NCI-H1417 treated with DMSO at 0.1 percent for 48 hours (cell line): ENCODE data around the gene B4GALNT4.
"Not testable (repeated sequence)": the region's sequence is repeated elsewhere in the genome, so short reads cannot be mapped to it uniquely, and the experiment has no call there.

Experiments used
- DNase-seq: peaks from one replicate; lab custom pipeline; 2025; lab: John Stamatoyannopoulos, UW

The B4GALNT4 gene

DNA sequence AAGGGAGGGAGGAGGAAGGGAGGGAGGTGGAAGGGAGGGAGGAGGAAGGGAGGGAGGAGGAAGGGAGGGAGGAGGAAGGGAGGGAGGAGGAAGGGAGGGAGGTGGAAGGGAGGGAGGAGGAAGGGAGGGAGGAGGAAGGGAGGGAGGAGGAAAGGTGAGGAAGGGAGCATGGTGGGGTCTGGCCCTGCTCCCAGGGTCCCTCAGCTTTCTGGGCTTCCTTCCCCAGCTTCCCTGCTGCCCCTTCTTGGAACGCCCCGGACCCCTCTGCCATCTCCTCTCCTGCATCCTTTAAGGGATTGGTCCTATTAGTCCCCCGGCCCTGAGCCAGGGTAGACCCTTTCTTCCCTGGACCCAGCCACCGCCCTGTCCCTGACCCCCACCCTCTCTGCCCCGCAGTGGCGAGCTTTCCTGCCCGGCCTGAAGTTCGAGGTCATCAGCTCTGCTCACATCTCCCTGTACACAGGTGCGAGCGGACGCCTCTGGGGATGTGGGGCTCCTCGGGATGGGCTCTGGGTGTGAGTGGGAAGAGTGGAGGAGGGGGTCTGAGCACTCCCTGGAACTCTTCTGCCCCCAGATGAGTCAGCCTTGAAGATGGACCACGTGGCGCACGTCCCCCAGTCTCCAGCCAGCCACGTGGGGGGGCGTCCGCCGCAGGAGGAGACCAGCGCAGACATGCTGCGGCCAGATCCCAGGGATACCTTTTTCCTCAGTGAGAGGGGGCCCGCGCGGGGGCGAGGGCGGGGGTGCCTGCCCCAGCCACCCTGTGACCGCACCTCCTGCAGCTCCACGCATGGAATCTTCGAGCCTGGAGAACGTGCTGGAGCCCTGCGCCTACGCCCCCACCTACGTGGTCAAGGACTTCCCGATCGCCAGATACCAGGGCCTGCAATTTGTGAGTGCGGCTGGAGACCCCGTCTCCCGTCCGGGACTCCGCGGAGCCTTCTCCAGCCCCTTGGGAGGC is 6.0 kb downstream of the B4GALNT4 start:
- no peak for DNase-seq

DNA sequence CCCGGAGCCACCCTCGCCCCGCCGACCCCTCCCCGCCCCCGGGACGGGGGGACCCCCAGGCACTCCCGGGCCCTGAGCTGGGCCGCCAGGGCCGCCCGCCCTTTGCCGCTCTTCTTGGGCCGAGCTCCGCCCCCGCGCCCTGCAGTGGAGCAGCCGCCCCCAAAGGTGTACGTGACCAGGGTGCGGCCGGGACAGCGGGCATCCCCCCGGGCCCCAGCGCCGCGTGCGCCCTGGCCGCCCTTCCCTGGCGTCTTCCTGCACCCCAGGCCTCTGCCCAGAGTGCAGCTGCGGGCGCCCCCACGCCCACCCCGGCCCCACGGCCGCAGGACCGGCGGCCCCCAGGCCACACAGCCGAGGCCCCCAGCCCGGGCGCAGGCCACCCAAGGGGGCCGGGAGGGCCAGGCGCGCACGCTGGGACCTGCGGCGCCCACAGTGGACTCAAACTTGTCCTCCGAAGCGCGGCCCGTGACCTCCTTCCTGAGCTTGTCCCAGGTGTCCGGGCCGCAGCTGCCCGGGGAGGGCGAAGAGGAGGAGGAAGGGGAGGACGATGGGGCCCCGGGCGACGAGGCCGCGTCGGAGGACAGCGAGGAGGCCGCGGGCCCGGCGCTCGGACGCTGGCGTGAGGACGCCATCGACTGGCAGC is 7.4 kb downstream of the B4GALNT4 start:
- DNase-seq = no peak

GRCh38 chr11:377174-377865 is 8.0 kb downstream of the B4GALNT4 start:
- no peak for DNase-seq

GRCh38 chr11:377883-378500 is 8.7 kb downstream of the B4GALNT4 start:
- DNase-seq = no peak

DNA sequence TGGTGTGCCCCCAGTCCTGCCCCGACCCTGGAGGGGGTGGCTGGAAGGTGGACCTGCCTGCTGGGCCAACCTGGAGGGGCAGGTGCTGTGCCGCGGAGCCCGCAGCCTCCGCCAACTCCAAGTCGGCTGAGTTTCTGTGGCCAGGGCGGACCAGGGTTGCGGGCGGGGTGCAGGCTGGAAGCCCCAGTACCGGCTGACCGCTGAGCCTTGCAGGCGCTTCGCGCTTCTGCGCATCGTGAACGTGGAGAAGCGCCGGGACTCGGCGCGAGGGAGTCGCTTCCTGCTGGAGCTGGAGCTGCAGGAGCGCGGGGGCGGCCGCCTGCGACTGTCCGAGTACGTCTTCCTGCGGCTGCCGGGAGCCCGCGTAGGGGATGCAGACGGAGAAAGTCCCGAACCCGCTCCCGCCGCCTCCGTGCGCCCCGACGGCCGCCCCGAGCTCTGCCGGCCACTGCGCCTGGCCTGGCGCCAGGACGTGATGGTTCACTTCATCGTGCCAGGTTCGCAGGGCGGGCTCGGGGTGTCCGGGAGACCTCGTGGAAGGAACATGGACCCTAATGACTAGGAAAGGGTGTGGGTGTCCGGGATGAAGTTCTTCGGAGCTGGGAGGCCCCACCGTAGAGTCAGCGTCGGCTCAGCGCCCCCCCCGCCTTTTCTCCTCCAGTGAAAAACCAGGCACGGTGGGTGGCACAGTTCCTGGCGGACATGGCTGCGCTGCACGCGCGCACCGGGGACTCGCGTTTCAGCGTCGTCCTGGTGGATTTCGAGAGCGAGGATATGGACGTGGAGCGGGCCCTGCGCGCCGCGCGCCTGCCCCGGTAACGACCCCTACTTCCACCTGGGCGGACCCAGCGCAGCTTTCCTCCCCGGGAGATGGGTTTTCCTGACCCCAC is 10.2 kb downstream of the B4GALNT4 start:
- DNase-seq = no peak

DNA sequence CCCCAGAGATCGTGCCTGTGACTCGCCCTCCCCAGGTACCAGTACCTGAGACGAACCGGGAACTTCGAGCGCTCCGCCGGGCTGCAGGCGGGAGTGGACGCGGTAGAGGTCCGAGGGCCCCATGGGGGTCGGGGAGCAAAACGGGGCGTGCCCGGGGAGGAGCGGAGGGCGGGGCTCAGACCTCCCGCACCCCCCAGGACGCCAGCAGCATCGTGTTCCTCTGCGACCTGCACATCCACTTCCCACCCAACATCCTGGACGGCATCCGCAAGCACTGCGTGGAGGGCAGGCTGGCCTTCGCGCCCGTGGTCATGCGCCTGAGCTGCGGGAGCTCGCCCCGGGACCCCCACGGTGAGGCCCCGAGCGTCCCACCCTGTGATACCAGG is 10.8 kb downstream of the B4GALNT4 start:
- no peak for DNase-seq

GRCh38 chr11:380491-380890 is 11.2 kb downstream of the B4GALNT4 start:
- DNase-seq = no peak

- DNase-seq = no peak
These were observed 11.7 kb downstream of the B4GALNT4 start for GRCh38 chr11:380996-381395.

- no peak for DNase-seq
These were observed 12.3 kb downstream of the B4GALNT4 start for GRCh38 chr11:381501-382072.

GRCh38 chr11:382081-382629 is 12.9 kb downstream of the B4GALNT4 start:
- no peak for DNase-seq

GRCh38 chr11:383431-383830 is 14.1 kb downstream of the B4GALNT4 start:
- no peak for DNase-seq

- DNase-seq = no peak
These were observed 15.2 kb downstream of the B4GALNT4 start for GRCh38 chr11:384511-384910.

- no peak for DNase-seq
These were observed 16.5 kb downstream of the B4GALNT4 start for GRCh38 chr11:385594-386351.

- no peak for DNase-seq
These were observed 17.2 kb downstream of the B4GALNT4 start for GRCh38 chr11:386483-386882.

GRCh38 chr11:387193-387793 is 18.0 kb downstream of the B4GALNT4 start:
- no peak for DNase-seq

DNA sequence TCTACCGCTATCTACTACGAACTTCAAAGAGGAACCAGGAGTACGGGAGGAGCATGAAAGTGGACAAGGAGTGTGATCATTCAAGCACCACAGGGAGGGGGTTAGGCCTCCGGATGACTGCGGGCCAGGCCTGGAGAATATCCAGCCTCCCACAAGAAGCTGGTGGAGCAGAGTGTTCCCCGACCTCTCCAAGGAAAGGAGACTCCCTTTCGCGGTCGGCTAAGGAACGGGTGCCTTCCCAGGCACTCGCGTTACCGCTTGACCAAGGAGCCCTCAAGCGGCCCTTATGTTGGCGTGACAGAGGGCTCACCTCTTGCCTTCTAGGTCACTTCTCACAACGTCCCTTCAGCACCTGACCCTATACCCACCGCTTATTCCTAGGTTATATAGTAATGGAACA is 20.1 kb downstream of the B4GALNT4 start:
- DNase-seq = not testable (repeated sequence)

- no peak for DNase-seq
These were observed 20.9 kb downstream of the B4GALNT4 start for GRCh38 chr11:390175-390574.

- no peak for DNase-seq
These were observed 22.1 kb downstream of the B4GALNT4 start for GRCh38 chr11:391117-392017.
